CD4-positive, alpha-beta memory T cell (primary cell): ENCODE results near the gene ABCC3. TPM values are rescaled to one million over a fixed set of nuclear protein-coding genes. Genes with fewer than 3 reads are reported as not detected.

Source experiments
- CTCF ChIA-PET: fragments of 350-600 bp; sonication (Branson Sonifier 250); formaldehyde crosslinking; loops from one replicate; lab custom pipeline; 2021; ENCODE audit warnings: inconsistent platforms; ENCODE audit not compliant: partially characterized antibody; lab: Charles Lee
- POLR2A ChIA-PET: fragments of 350-600 bp; sonication (Branson Sonifier 250); formaldehyde crosslinking; loops from one replicate; lab custom pipeline; 2021; ENCODE audit not compliant: partially characterized antibody; lab: Charles Lee
- DNase-seq, 5 donors: peaks; one replicate each; pipeline versions ENCODE4 v3.0.0 to v3.0.0-alpha.2; 2020 to 2022; ENCODE audit warnings: mixed read lengths in 1 of 5
- H3K27ac ChIP-seq: one replicate; pipeline ENCODE4 v1.7.0; 2013; ENCODE audit warnings: low read depth, low read length
- H3K27me3 ChIP-seq: 2 replicates; pipeline ENCODE4 v1.7.0; 2013; ENCODE audit warnings: mild to moderate bottlenecking, low read length, moderate library complexity; ENCODE audit not compliant: insufficient read depth
- H3K36me3 ChIP-seq: 2 replicates; pipeline ENCODE4 v1.7.0; 2013; ENCODE audit warnings: mild to moderate bottlenecking, low read length, moderate library complexity; ENCODE audit not compliant: insufficient read depth
- H3K4me1 ChIP-seq: 2 replicates; pipeline ENCODE4 v1.7.0; 2013; ENCODE audit warnings: mild to moderate bottlenecking, low read length, moderate library complexity; ENCODE audit not compliant: insufficient read depth
- H3K4me3 ChIP-seq, 2 donors: one replicate each; pipeline ENCODE4 v1.7.0; 2013; ENCODE audit warnings: low read length in 2 of 2, mild to moderate bottlenecking in 1 of 2
- H3K9me3 ChIP-seq, 2 donors: one replicate each; pipeline ENCODE4 v1.7.0; 2013; ENCODE audit warnings: low read length in 2 of 2, control low read depth in 1 of 2; ENCODE audit not compliant: control insufficient read depth in 1 of 2
- H3K27ac Mint-ChIP-seq, 7 donors: one replicate each; pipeline ENCODE4 v1.8.0; 2020 to 2021; ENCODE audit warnings: mixed read lengths in 7 of 7, mild to moderate bottlenecking in 6 of 7, inconsistent platforms in 3 of 7, moderate library complexity in 3 of 7
- H3K27me3 Mint-ChIP-seq, 2 donors: one replicate each; pipeline ENCODE4 v1.8.0; 2020 to 2021; ENCODE audit warnings: mixed read lengths in 2 of 2
- H3K36me3 Mint-ChIP-seq, 2 donors: one replicate each; pipeline ENCODE4 v1.8.0; 2020 to 2021; ENCODE audit warnings: mixed read lengths in 2 of 2, inconsistent platforms in 1 of 2, mild to moderate bottlenecking in 1 of 2
- H3K4me1 Mint-ChIP-seq, 4 donors: one replicate each; pipeline ENCODE4 v1.8.0; 2020 to 2021; ENCODE audit warnings: mixed read lengths in 4 of 4, mild to moderate bottlenecking in 1 of 4
- H3K4me3 Mint-ChIP-seq, 8 donors: one replicate each; pipeline ENCODE4 v1.8.0; 2020 to 2021; ENCODE audit warnings: mixed read lengths in 8 of 8, mild to moderate bottlenecking in 7 of 8, moderate library complexity in 6 of 8, inconsistent platforms in 3 of 8
- H3K9me3 Mint-ChIP-seq, 8 donors: one replicate each; pipeline ENCODE4 v1.8.0; 2020 to 2021; ENCODE audit warnings: mixed read lengths in 8 of 8, mild to moderate bottlenecking in 5 of 8, inconsistent platforms in 3 of 8, moderate library complexity in 1 of 8
- intact Hi-C: fragments of 100-400 bp; cut with micrococcal nuclease; formaldehyde crosslinking; loops from one replicate; pipeline ENCODE4 v1.15.1; 2023
- polyA plus RNA-seq, 2 donors: library from polyadenylated mRNA; unstranded; fragments of 300-500 nt; fragmentation: Illumina TruSeq; gene quantifications; one replicate each; pipeline ENCODE4 v1.2.3, GENCODE V29; 2021
- total RNA-seq, 2 experiments: library from RNA; stranded (reverse); gene quantifications; one replicate each; pipeline ENCODE4 v1.2.3, GENCODE V29; 2021

Gene ABCC3
- total and polyA plus RNA-seq, 4 experiments from 2014 or later, result 0.86 to 1.6 TPM; not detected in 2

- CTCF ChIA-PET, result no interaction called here
- H3K27ac Mint-ChIP-seq, result peak overlapping the region in 5 of 7 donors; percentile 5 to 84 (median 38)
- no peaks in the 10 kb centered on the region for H3K27me3 Mint-ChIP-seq
- Histone ChIP-seq H3K27ac (no peak overlapping the region), H3K9me3 (no peaks in the 10 kb centered on the region), H3K36me3 (peaks cover 60% of the 10 kb centered on the region), H3K4me1 (peaks cover 29% of the 10 kb centered on the region), H3K27me3 (no peaks in the 10 kb centered on the region), H3K4me3 (no peak overlapping the region)
- H3K36me3 Mint-ChIP-seq, result peaks cover 54 to 75% of the 10 kb centered on the region in 2 donors
- DNase-seq, result no peak
- H3K4me1 Mint-ChIP-seq, result peaks cover 17 to 38% (median 20%) of the 10 kb centered on the region in 4 donors
- intact Hi-C loops, result no loop called here
- POLR2A ChIA-PET, result no interaction called here
- no peaks in the 10 kb centered on the region for H3K9me3 Mint-ChIP-seq
- H3K4me3 Mint-ChIP-seq, result no peak overlapping the region
Measured at GRCh38 chr17:50739098-50739497, 104.4 kb downstream of the ABCC3 start.

Other genes starting within 250 kb of the ABCC3 start
- 10 to 100 TPM; 30.3 to 30.7 TPM for gene LRRC59, start 237.4 kb upstream of the ABCC3 start, total RNA-seq
- gene LRRC59, start 237.4 kb upstream of the ABCC3 start, polyA plus RNA-seq, result 10 to 100 TPM; 17.8 to 23.9 TPM
- gene ACSF2, start 208.7 kb upstream of the ABCC3 start, total RNA-seq, result 10 to 100 TPM; 20.8 to 24.8 TPM
- 1 to 10 TPM; 1.7 to 2.4 TPM for gene ACSF2, start 208.7 kb upstream of the ABCC3 start, polyA plus RNA-seq
- not detected for gene CHAD, start 166.0 kb upstream of the ABCC3 start, total RNA-seq
- under 1 TPM in 1 of 2 donors, not detected in 1; 0.64 TPM for gene CHAD, start 166.0 kb upstream of the ABCC3 start, polyA plus RNA-seq
- 10 to 100 TPM; 81.1 to 86.0 TPM for gene RSAD1, start 156.0 kb upstream of the ABCC3 start, total RNA-seq
- gene RSAD1, start 156.0 kb upstream of the ABCC3 start, polyA plus RNA-seq, result 10 to 100 TPM; 58.3 to 72.8 TPM
- gene MYCBPAP, start 126.4 kb upstream of the ABCC3 start, total RNA-seq, result 1 to 10 TPM; 5.3 to 6.8 TPM
- gene MYCBPAP, start 126.4 kb upstream of the ABCC3 start, polyA plus RNA-seq, result under 1 TPM in 1 of 2 donors, not detected in 1; 0.24 TPM
- not detected for gene EPN3, start 102.1 kb upstream of the ABCC3 start, total RNA-seq
- gene EPN3, start 102.1 kb upstream of the ABCC3 start, polyA plus RNA-seq, result not detected
- gene SPATA20, start 87.7 kb upstream of the ABCC3 start, total RNA-seq, result 10 to 100 TPM; 13.3 to 14.1 TPM
- 1 to 10 TPM; 5.4 to 7.3 TPM for gene SPATA20, start 87.7 kb upstream of the ABCC3 start, polyA plus RNA-seq
- not detected for gene CACNA1G, start 74.2 kb upstream of the ABCC3 start, total RNA-seq
- not detected for gene CACNA1G, start 74.2 kb upstream of the ABCC3 start, polyA plus RNA-seq
- 10 to 100 TPM; 34.2 to 39.3 TPM for gene ANKRD40, start 73.0 kb downstream of the ABCC3 start, total RNA-seq
- 1 to 10 TPM; 2.1 to 8.1 TPM for gene ANKRD40, start 73.0 kb downstream of the ABCC3 start, polyA plus RNA-seq
- gene LUC7L3, start 84.7 kb downstream of the ABCC3 start, total RNA-seq, result 100 to 1,000 TPM; 254 to 291 TPM
- 10 to 100 TPM; 21.9 to 79.6 TPM for gene LUC7L3, start 84.7 kb downstream of the ABCC3 start, polyA plus RNA-seq
- not detected for gene ANKRD40CL, start 132.6 kb downstream of the ABCC3 start, total RNA-seq
- gene ANKRD40CL, start 132.6 kb downstream of the ABCC3 start, polyA plus RNA-seq, result not detected
- not detected for gene WFIKKN2, start 200.7 kb downstream of the ABCC3 start, total RNA-seq
- not detected for gene WFIKKN2, start 200.7 kb downstream of the ABCC3 start, polyA plus RNA-seq
- gene TOB1, start 231.5 kb downstream of the ABCC3 start, total RNA-seq, result 100 to 1,000 TPM in 1 of 2 experiments, 10 to 100 TPM in 1; 93.7 to 104 TPM
- gene TOB1, start 231.5 kb downstream of the ABCC3 start, polyA plus RNA-seq, result 100 to 1,000 TPM in 1 of 2 donors, 10 to 100 TPM in 1; 74.3 to 102 TPM